Keratinocyte (primary cell): Measurements from ENCODE around the gene ATN1. TPM values are rescaled to one million over a fixed set of nuclear protein-coding genes. Genes with fewer than 3 reads are reported as not detected.

ENCODE experiments used
- DNase-seq: peaks from one replicate; pipeline ENCODE4 v3.0.0-alpha.2; 2011; ENCODE audit warnings: low read depth, missing footprints, low spot score
- FAIRE-seq: peaks from 2 replicates; lab custom pipeline; 2011; peaks lifted over from hg19 to GRCh38; lab: Jason Lieb, UNC
- H2AFZ ChIP-seq: 2 replicates; pipeline ENCODE4 v1.6.0; 2012; ENCODE audit warnings: low read length, control low read depth, inconsistent platforms; ENCODE audit not compliant: control insufficient read depth
- H3K27ac ChIP-seq: 2 replicates; pipeline ENCODE4 v1.5.1; 2011; ENCODE audit warnings: low read length; ENCODE audit not compliant: control insufficient read depth, insufficient read depth
- H3K27me3 ChIP-seq: 3 replicates; pipeline ENCODE4 v1.6.0; 2011; ENCODE audit warnings: low read length; ENCODE audit not compliant: control insufficient read depth, insufficient read depth; ENCODE audit errors: extremely low read depth
- H3K36me3 ChIP-seq, 2 experiments: 2 replicates in 1 of 2; 3 replicates in 1 of 2; pipeline ENCODE4 v1.5.1; 2011; ENCODE audit warnings: low read length in 2 of 2, mild to moderate bottlenecking in 1 of 2; ENCODE audit not compliant: control insufficient read depth in 2 of 2, insufficient read depth in 2 of 2; ENCODE audit errors: extremely low read depth in 1 of 2
- H3K4me1 ChIP-seq: 3 replicates; pipeline ENCODE4 v1.5.1; 2011; ENCODE audit warnings: low read length; ENCODE audit not compliant: control insufficient read depth, insufficient read depth; ENCODE audit errors: extremely low read depth
- H3K4me2 ChIP-seq: 3 replicates; pipeline ENCODE4 v1.6.0; 2011; ENCODE audit warnings: low read depth, low read length; ENCODE audit not compliant: control insufficient read depth, insufficient read depth; ENCODE audit errors: extremely low read depth
- H3K4me3 ChIP-seq, 3 experiments: fragments of 200-600 bp in 1 of 3; sonication (generic) in 1 of 3; 2 replicates in 2 of 3; 3 replicates in 1 of 3; pipeline ENCODE4 v1.5.1; 2011 to 2016; ENCODE audit warnings: low read length in 3 of 3, mild to moderate bottlenecking in 3 of 3, control low read depth in 2 of 3, inconsistent platforms in 1 of 3, low read depth in 1 of 3, mixed read lengths in 1 of 3, mixed run types in 1 of 3, moderate library complexity in 1 of 3; ENCODE audit not compliant: control insufficient read depth in 2 of 3, insufficient read depth in 2 of 3; ENCODE audit errors: extremely low read depth in 1 of 3
- H3K79me2 ChIP-seq: 2 replicates; pipeline ENCODE4 v1.6.0; 2012; ENCODE audit warnings: low read length; ENCODE audit not compliant: control insufficient read depth, insufficient read depth
- H3K9ac ChIP-seq: 3 replicates; pipeline ENCODE4 v1.6.0; 2011; ENCODE audit warnings: low read length; ENCODE audit not compliant: control insufficient read depth, insufficient read depth; ENCODE audit errors: extremely low read depth
- H3K9me1 ChIP-seq: 3 replicates; pipeline ENCODE4 v1.6.0; 2011; ENCODE audit warnings: low read length; ENCODE audit not compliant: control insufficient read depth, insufficient read depth; ENCODE audit errors: extremely low read depth
- H3K9me3 ChIP-seq: 2 replicates; pipeline ENCODE4 v1.5.1; 2012; ENCODE audit warnings: low read depth, low read length; ENCODE audit not compliant: control insufficient read depth
- H4K20me1 ChIP-seq: 3 replicates; pipeline ENCODE4 v1.6.0; 2011; ENCODE audit warnings: low read length; ENCODE audit not compliant: control insufficient read depth, insufficient read depth; ENCODE audit errors: extremely low read depth
- EZH2 ChIP-seq: IDR thresholded peaks from one replicate; pipeline ENCODE4 v1.6.1; 2012; ENCODE audit warnings: inconsistent platforms, mild to moderate bottlenecking, low read length, moderate library complexity
- dilution Hi-C: fragments of 300-500 bp; cut with MboI; formaldehyde crosslinking; loops from one replicate; pipeline ENCODE4 v1.7.0; 2020; ENCODE audit warnings: low sequenced_read_pairs; ENCODE audit not compliant: extremely low pct_ligation_motif_present
- polyA plus RNA-seq, 5 experiments: library from polyadenylated mRNA; depleted of rRNA in 3 of 5; stranded (reverse) in 3 of 5; stranded (forward) in 1 of 5; unstranded in 1 of 5; fragments of >200 nt; gene quantifications; 1 replicate in 1 of 5; 2 replicates in 3 of 5; 3 replicates in 1 of 5; pipeline versions ENCODE4 v1.2.1 to v1.2.3, GENCODE V29; 2011 to 2012; ENCODE audit warnings: missing spikeins in 2 of 5, low read depth in 1 of 5, low replicate concordance in 1 of 5
- small RNA-seq, 3 experiments: library from RNA; depleted of rRNA; stranded (forward); fragments of <200 nt; gene quantifications; one replicate each; pipeline ENCODE3, GENCODE V24; 2012; ENCODE audit warnings: low read depth in 3 of 3, low replicate concordance in 1 of 3; ENCODE audit not compliant: insufficient read length in 3 of 3
- TF ChIP-seq, protein P1 (sequence below), 3 experiments: IDR thresholded peaks in 1 of 3; conservative IDR thresholded peaks in 1 of 3; optimal IDR thresholded peaks in 1 of 3; 2 replicates in 2 of 3; 3 replicates in 1 of 3; pipeline versions ENCODE3 to v1.5.1; 2011; ENCODE audit warnings: low read length in 3 of 3, mild to moderate bottlenecking in 3 of 3, moderate library complexity in 2 of 3, control low read depth in 1 of 3, inconsistent platforms in 1 of 3; ENCODE audit not compliant: insufficient read depth in 2 of 3; ENCODE audit errors: extremely low read depth in 1 of 3

ATN1 gene
- polyA plus RNA-seq, 1 donor (not counting 4 experiments of a cell fraction or from before 2014, with no cell fraction given), result 6.2 TPM

DNA sequence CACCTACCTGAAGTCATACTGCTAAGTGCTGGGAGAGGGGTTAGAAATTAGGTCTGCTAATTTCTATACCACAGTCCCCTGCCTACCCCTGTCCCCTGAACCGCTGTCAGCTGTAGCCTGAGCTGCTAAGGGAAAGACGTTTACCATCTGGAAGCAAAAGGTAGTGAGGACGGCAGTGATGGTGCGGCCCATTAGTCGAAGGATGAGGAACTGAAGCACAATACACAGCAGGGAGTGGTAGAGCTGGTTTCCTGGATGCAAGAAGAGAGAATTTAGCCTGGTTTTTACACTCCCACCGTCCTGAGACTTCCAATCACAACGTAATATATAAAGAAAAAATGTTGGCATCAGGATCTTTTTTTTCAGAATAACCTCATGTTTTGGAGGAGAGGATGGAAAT is 54.8 kb downstream of the ATN1 start:
- no peaks in the 10 kb centered on the region for H3K27me3 ChIP-seq
- DNase-seq, result no peak
- no peaks in the 10 kb centered on the region for H3K9me3 ChIP-seq
- no peak for TF ChIP-seq EZH2
- TF ChIP-seq, protein P1, sequence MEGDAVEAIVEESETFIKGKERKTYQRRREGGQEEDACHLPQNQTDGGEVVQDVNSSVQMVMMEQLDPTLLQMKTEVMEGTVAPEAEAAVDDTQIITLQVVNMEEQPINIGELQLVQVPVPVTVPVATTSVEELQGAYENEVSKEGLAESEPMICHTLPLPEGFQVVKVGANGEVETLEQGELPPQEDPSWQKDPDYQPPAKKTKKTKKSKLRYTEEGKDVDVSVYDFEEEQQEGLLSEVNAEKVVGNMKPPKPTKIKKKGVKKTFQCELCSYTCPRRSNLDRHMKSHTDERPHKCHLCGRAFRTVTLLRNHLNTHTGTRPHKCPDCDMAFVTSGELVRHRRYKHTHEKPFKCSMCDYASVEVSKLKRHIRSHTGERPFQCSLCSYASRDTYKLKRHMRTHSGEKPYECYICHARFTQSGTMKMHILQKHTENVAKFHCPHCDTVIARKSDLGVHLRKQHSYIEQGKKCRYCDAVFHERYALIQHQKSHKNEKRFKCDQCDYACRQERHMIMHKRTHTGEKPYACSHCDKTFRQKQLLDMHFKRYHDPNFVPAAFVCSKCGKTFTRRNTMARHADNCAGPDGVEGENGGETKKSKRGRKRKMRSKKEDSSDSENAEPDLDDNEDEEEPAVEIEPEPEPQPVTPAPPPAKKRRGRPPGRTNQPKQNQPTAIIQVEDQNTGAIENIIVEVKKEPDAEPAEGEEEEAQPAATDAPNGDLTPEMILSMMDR (optimal IDR thresholded peaks at IDR 0.05 in 1 of 3, IDR thresholded peaks at IDR 0.05 in 1 of 3, conservative IDR thresholded peaks at IDR 0.05 in 1 of 3; ENCODE audit: extremely low read depth in 1 of 3, insufficient read depth in 2 of 3, low read length in 3 of 3), result no peak
- H3K4me1 ChIP-seq, result peaks cover 21% of the 10 kb centered on the region
- no peak overlapping the region for H3K4me3 ChIP-seq
- peaks cover 3% of the 10 kb centered on the region for H4K20me1 ChIP-seq
- no peak overlapping the region for H3K27ac ChIP-seq
- no peak for FAIRE-seq
- no peaks in the 10 kb centered on the region for H3K79me2 ChIP-seq
- H3K9me1 ChIP-seq, result no peaks in the 10 kb centered on the region
- no peak overlapping the region for H3K4me2 ChIP-seq
- H3K36me3 ChIP-seq, result peaks cover 11 to 31% of the 10 kb centered on the region in 2 experiments
- no peak overlapping the region for H2AFZ ChIP-seq
- dilution Hi-C loops, result no loop called here
- no peak overlapping the region for H3K9ac ChIP-seq

DNA sequence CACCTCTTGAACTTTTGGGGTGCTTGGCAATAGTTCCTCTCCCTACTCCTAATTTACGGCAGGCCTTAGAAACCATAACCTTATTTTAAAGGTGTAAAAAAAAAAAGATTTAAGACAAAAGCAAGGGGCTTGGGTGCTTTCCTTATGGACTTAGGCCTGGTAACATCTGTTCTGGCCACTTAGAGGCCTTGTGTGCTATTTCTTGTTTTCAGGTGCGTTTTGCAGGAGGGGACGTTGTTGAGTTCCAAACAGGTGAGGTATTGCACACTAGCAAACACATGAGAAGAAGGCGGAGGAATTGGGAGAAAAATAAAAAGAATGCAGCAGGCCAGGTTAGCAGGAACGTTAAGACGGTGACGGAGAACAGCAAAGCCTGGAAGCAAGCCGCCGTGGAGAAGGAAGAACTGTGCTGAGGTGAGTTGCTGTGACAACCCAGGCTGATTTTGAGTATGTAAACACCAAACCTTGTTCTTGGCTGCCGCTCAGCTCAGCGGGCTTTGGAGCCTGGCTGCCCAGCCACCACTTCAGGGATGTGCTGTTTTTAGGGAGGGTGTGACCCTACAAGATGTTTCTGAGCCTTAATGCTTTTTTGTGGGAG is 60.3 kb downstream of the ATN1 start:
- H3K27ac ChIP-seq, result peak overlapping the region; percentile 56
- dilution Hi-C loops, result no loop called here
- DNase-seq (no peak), FAIRE-seq (no peak)
- H2AFZ ChIP-seq, result no peak overlapping the region
- no peaks in the 10 kb centered on the region for H3K79me2 ChIP-seq
- no peaks in the 10 kb centered on the region for H4K20me1 ChIP-seq
- peak overlapping the region; percentile 29 for H3K4me2 ChIP-seq
- no peaks in the 10 kb centered on the region for H3K9me1 ChIP-seq
- H3K36me3 ChIP-seq, result peaks cover 0 to 4% of the 10 kb centered on the region in 2 experiments
- H3K27me3 ChIP-seq, result no peaks in the 10 kb centered on the region
- TF ChIP-seq, protein P1 (optimal IDR thresholded peaks at IDR 0.05 in 1 of 3, IDR thresholded peaks at IDR 0.05 in 1 of 3, conservative IDR thresholded peaks at IDR 0.05 in 1 of 3; ENCODE audit: extremely low read depth in 1 of 3, insufficient read depth in 2 of 3, low read length in 3 of 3), result no peak
- H3K4me3 ChIP-seq, result no peak overlapping the region
- no peaks in the 10 kb centered on the region for H3K9me3 ChIP-seq
- H3K4me1 ChIP-seq, result peaks cover 11% of the 10 kb centered on the region
- peak overlapping the region; percentile 16 for H3K9ac ChIP-seq

Small RNAs within 50 kb of the gene (small RNA-seq; reads per million reads assigned to genes)
- gene MIR141 (734 to 224,518 (median 113,316) reads per million in 3 experiments), gene MIR200C (2,840 to 15,667 (median 11,525) reads per million in 3 experiments), gene RNU7-1 (0 reads per million in 3 experiments), gene SCARNA12 (0 to 0.75 (median 0.54) reads per million in 3 experiments)

Other genes starting within 250 kb of the ATN1 start
- 29.0 to 44.0 TPM (median 29.8 TPM) in 3 replicates for gene ZNF384, start 238.6 kb upstream of the ATN1 start, polyA plus RNA-seq
- gene PIANP, start 227.1 kb upstream of the ATN1 start, polyA plus RNA-seq, result not detected in 3 replicates
- 85.4 to 116 TPM (median 85.5 TPM) in 3 replicates for gene COPS7A, start 203.9 kb upstream of the ATN1 start, polyA plus RNA-seq
- gene MLF2, start 174.8 kb upstream of the ATN1 start, polyA plus RNA-seq, result 317 to 364 TPM (median 335 TPM) in 3 replicates
- gene PTMS, start 161.6 kb upstream of the ATN1 start, polyA plus RNA-seq, result 80.6 to 140 TPM (median 119 TPM) in 3 replicates
- 0.09 to 0.14 TPM (median 0.09 TPM) in 3 replicates for gene LAG3, start 155.4 kb upstream of the ATN1 start, polyA plus RNA-seq
- 0.01 to 0.05 TPM in 2 of 3 replicates, not detected in the other for gene CD4, start 138.4 kb upstream of the ATN1 start, polyA plus RNA-seq
- gene GPR162, start 106.1 kb upstream of the ATN1 start, polyA plus RNA-seq, result 0.05 to 0.10 TPM (median 0.09 TPM) in 3 replicates
- gene P3H3, start 99.6 kb upstream of the ATN1 start, polyA plus RNA-seq, result 3.9 to 5.7 TPM (median 4.2 TPM) in 3 replicates
- 0.41 to 0.94 TPM (median 0.80 TPM) in 3 replicates for gene GNB3, start 87.0 kb upstream of the ATN1 start, polyA plus RNA-seq
- gene CDCA3, start 76.7 kb upstream of the ATN1 start, polyA plus RNA-seq, result 2.1 to 16.9 TPM (median 15.0 TPM) in 3 replicates
- 58.3 to 84.1 TPM (median 67.2 TPM) in 3 replicates for gene USP5, start 75.8 kb upstream of the ATN1 start, polyA plus RNA-seq
- 1,218 to 2,229 TPM (median 1,551 TPM) in 3 replicates for gene TPI1, start 60.4 kb upstream of the ATN1 start, polyA plus RNA-seq
- 4.9 to 8.7 TPM (median 5.1 TPM) in 3 replicates for gene SPSB2, start 54.7 kb upstream of the ATN1 start, polyA plus RNA-seq
- 6.2 to 7.1 TPM (median 6.3 TPM) in 3 replicates for gene LRRC23, start 23.1 kb upstream of the ATN1 start, polyA plus RNA-seq
- 0.87 to 1.7 TPM (median 1.1 TPM) in 3 replicates for gene ENO2, start 13.4 kb upstream of the ATN1 start, polyA plus RNA-seq
- gene RNU7-1, start 15.9 kb downstream of the ATN1 start, polyA plus RNA-seq, result not detected in 3 replicates
- gene C12orf57, start 16.1 kb downstream of the ATN1 start, polyA plus RNA-seq, result 121 to 211 TPM (median 137 TPM) in 3 replicates
- gene PTPN6, start 23.4 kb downstream of the ATN1 start, polyA plus RNA-seq, result 18.7 to 21.0 TPM (median 19.7 TPM) in 3 replicates
- gene PHB2, start 42.7 kb downstream of the ATN1 start, polyA plus RNA-seq, result 225 to 270 TPM (median 244 TPM) in 3 replicates
- gene EMG1, start 43.0 kb downstream of the ATN1 start, polyA plus RNA-seq, result 61.6 to 104 TPM (median 76.9 TPM) in 3 replicates
- gene LPCAT3, start 90.5 kb downstream of the ATN1 start, polyA plus RNA-seq, result 51.0 to 69.1 TPM (median 52.0 TPM) in 3 replicates
- gene C1S, start 132.8 kb downstream of the ATN1 start, polyA plus RNA-seq, result 1.9 to 6.0 TPM (median 2.6 TPM) in 3 replicates
- 2.8 to 8.0 TPM (median 3.2 TPM) in 3 replicates for gene C1R, start 164.5 kb downstream of the ATN1 start, polyA plus RNA-seq
- 8.5 to 13.5 TPM (median 9.3 TPM) in 3 replicates for gene C1RL, start 181.3 kb downstream of the ATN1 start, polyA plus RNA-seq
- gene RBP5, start 200.9 kb downstream of the ATN1 start, polyA plus RNA-seq, result not detected in 3 replicates
- 12.8 to 21.6 TPM (median 15.2 TPM) in 3 replicates for gene CLSTN3, start 202.4 kb downstream of the ATN1 start, polyA plus RNA-seq